Measurements from ENCODE around the gene DDX52. TPM values are rescaled to one million over a fixed set of nuclear protein-coding genes. Genes with fewer than 3 reads are reported as not detected.
A peak's percentile ranks its signal among the peaks of the same experiment; 100 is the strongest.

Gene DDX52
- total and polyA plus RNA-seq, 2 experiments from 2014 or later: 46.2 to 61.3 TPM

- TF ChIP-seq ZNF462 (CRISPR knock-in tag; IDR thresholded peaks at IDR 0.05): no peak
- no peak for TF ChIP-seq ZNF331 (CRISPR knock-in tag; IDR thresholded peaks at IDR 0.05; ENCODE audit: low read depth)
- no peak for TF ChIP-seq JUNB (IDR thresholded peaks at IDR 0.05; ENCODE audit: unreplicated experiment)
- TF ChIP-seq POLR2AphosphoS5 (IDR thresholded peaks at IDR 0.05; ENCODE audit: low read depth): no peak
- no peak for TF ChIP-seq NANOG (IDR thresholded peaks at IDR 0.05; ENCODE audit: borderline replicate concordance)
- no peak for TF ChIP-seq CREB1 (CRISPR knock-in tag; IDR thresholded peaks at IDR 0.05; ENCODE audit: low read depth)
- TF ChIP-seq STAT1 (IDR thresholded peaks at IDR 0.05; ENCODE audit: unreplicated experiment): no peak
Measured at GRCh38 chr17:37647856-37648255, 4.6 kb upstream of the DDX52 start (continued).

- Histone ChIP-seq H3K79me2 (replicated peaks; ENCODE audit: insufficient read depth) (peaks cover 43% of the 10 kb centered on the region), H3K27me3 (ENCODE audit: insufficient read depth) (peaks cover 6% of the 10 kb centered on the region; the same call in 1 of the 2 replicates), H3K4me3 (peak overlapping the region; percentile 91), H4K20me1 (replicated peaks; ENCODE audit: insufficient read depth) (0 out of 2 replicates have a peak, but pooled peaks cover 2% of the 10 kb centered on the region), H3K9me2 (ENCODE audit: insufficient read depth) (no peaks in the 10 kb centered on the region), H2AFZ (peak overlapping the region; percentile 92), H3K4me2 (peak overlapping the region; percentile 82), H3F3A (replicated peaks; ENCODE audit: low read depth) (no peaks in the 10 kb centered on the region), H3K27ac (ENCODE audit: low read depth) (no peak overlapping the region), H3K36me3 (ENCODE audit: insufficient read depth) (peaks cover 14% of the 10 kb centered on the region; the same call in 1 of the 2 replicates), H3K4me1 (ENCODE audit: insufficient read depth) (peaks cover 9% of the 10 kb centered on the region)
- DNase-seq (ENCODE audit: low spot score) (peak; percentile 6), ATAC-seq (no peak)
- peaks cover 6% of the 10 kb centered on the region for H3K4me1 Mint-ChIP-seq
- H3K36me3 Mint-ChIP-seq (ENCODE audit: low read depth): peaks cover 31% of the 10 kb centered on the region
- no peaks in the 10 kb centered on the region for H3K9me3 Mint-ChIP-seq
- H3K27me3 Mint-ChIP-seq (ENCODE audit: insufficient read depth, low read depth, poor library complexity): peaks cover 1% of the 10 kb centered on the region
- H3K4me3 Mint-ChIP-seq: peak overlapping the region; percentile 87
- no peak overlapping the region for H3K27ac Mint-ChIP-seq
- TF ChIP-seq POLR2AphosphoS5 (IDR thresholded peaks at IDR 0.05; ENCODE audit: low read depth) (no peak), JUNB (IDR thresholded peaks at IDR 0.05; ENCODE audit: unreplicated experiment) (no peak), EZH2 (IDR thresholded peaks at IDR 0.05; ENCODE audit: low read depth, unreplicated experiment) (no peak), ZNF331 (CRISPR knock-in tag; IDR thresholded peaks at IDR 0.05; ENCODE audit: low read depth) (no peak), STAT1 (IDR thresholded peaks at IDR 0.05; ENCODE audit: unreplicated experiment) (no peak), CTCF (conservative IDR thresholded peaks at IDR 0.05; ENCODE audit: low read depth in 2 of 2) (no peak), NANOG (IDR thresholded peaks at IDR 0.05; ENCODE audit: borderline replicate concordance) (no peak), CREB1 (CRISPR knock-in tag; IDR thresholded peaks at IDR 0.05; ENCODE audit: low read depth) (no peak), ETS1 (IDR thresholded peaks at IDR 0.05) (no peak), REST (IDR thresholded peaks at IDR 0.05; ENCODE audit: unreplicated experiment) (no peak), ZNF114 (CRISPR knock-in tag; IDR thresholded peaks at IDR 0.05) (no peak)
Measured at GRCh38 chr17:37643869-37644268, 623 bp upstream of the DDX52 start.

Measured in GM23338 (cell line).